ENCODE results near the gene CASP2.
"Not testable (repeated sequence)": the region's sequence is repeated elsewhere in the genome, so short reads cannot be mapped to it uniquely, and the experiment has no call there.

The CASP2 gene

GRCh38 chr7:143265017-143265693 is 23.0 kb upstream of the CASP2 start:
- no peak for DNase-seq

- DNase-seq, result no peak
Observed at GRCh38 chr7:143269251-143269650, 18.9 kb upstream of the CASP2 start.

- no peak for DNase-seq
Observed at GRCh38 chr7:143271240-143271639, 16.9 kb upstream of the CASP2 start.

GRCh38 chr7:143272871-143273270 is 15.3 kb upstream of the CASP2 start:
- DNase-seq, result no peak

GRCh38 chr7:143279186-143280098 is 8.7 kb upstream of the CASP2 start:
- DNase-seq, result peak; percentile 65

GRCh38 chr7:143280160-143280559 is 8.0 kb upstream of the CASP2 start:
- no peak for DNase-seq

- DNase-seq, result no peak
Observed at GRCh38 chr7:143280566-143280965, 7.6 kb upstream of the CASP2 start.

GRCh38 chr7:143281529-143281928 is 6.6 kb upstream of the CASP2 start:
- DNase-seq, result no peak

GRCh38 chr7:143282124-143282523 is 6.0 kb upstream of the CASP2 start:
- DNase-seq, result no peak

- no peak for DNase-seq
Observed at GRCh38 chr7:143283381-143283780, 4.8 kb upstream of the CASP2 start.

- no peak for DNase-seq
Observed at GRCh38 chr7:143284591-143285469, 3.3 kb upstream of the CASP2 start, which contains the start of gene TMEM139. Gene TMEM139 (plus strand): TSS chr7:143284958. CDS start chr7:143285958, 1,000 bp downstream.

GRCh38 chr7:143285470-143285778 is 2.7 kb upstream of the CASP2 start:
- DNase-seq, result no peak

- no peak for DNase-seq
Observed at GRCh38 chr7:143285806-143286521, 2.2 kb upstream of the CASP2 start.

- DNase-seq, result no peak
Observed at GRCh38 chr7:143286522-143286890, 1.6 kb upstream of the CASP2 start.

- DNase-seq, result no peak
Observed at GRCh38 chr7:143287339-143287934, 714 bp upstream of the CASP2 start.

- no peak for DNase-seq
Observed at GRCh38 chr7:143288836-143289235, 685 bp downstream of the CASP2 start.

GRCh38 chr7:143289421-143289820 is 1.3 kb downstream of the CASP2 start:
- DNase-seq, result peak; percentile 46

GRCh38 chr7:143289888-143290287 is 1.7 kb downstream of the CASP2 start:
- not testable (repeated sequence) for DNase-seq

- no peak for DNase-seq
Observed at GRCh38 chr7:143290293-143290692, 2.1 kb downstream of the CASP2 start.

GRCh38 chr7:143292876-143293275 is 4.7 kb downstream of the CASP2 start:
- no peak for DNase-seq

- no peak for DNase-seq
Observed at GRCh38 chr7:143295870-143296269, 7.7 kb downstream of the CASP2 start.

- DNase-seq, result no peak
Observed at GRCh38 chr7:143296686-143297085, 8.5 kb downstream of the CASP2 start.

Measured in suppressor macrophage treated with lipopolysaccharide for 4 hours (primary cell).